HEK293 (cell line): Measurements from ENCODE around the gene PCDHGC5.

Source experiments
- CTCF ChIP-seq: fragments of 450-650 bp; formaldehyde crosslinking; IDR thresholded peaks from 2 replicates; pipeline ENCODE4 v1.5.1; 2016; ENCODE audit warnings: missing biosample characterization, missing genetic modification characterization
- EGR2 ChIP-seq: fragments of 450-650 bp; formaldehyde crosslinking; IDR thresholded peaks from 2 replicates; pipeline ENCODE4 v1.5.1; 2016; ENCODE audit warnings: low read depth, missing biosample characterization, missing genetic modification characterization
- REST ChIP-seq: fragments of 450-650 bp; formaldehyde crosslinking; IDR thresholded peaks from 2 replicates; pipeline ENCODE4 v1.5.1; 2016; ENCODE audit warnings: missing biosample characterization, missing genetic modification characterization
- ZNF416 ChIP-seq: fragments of 450-650 bp; formaldehyde crosslinking; IDR thresholded peaks from 2 replicates; pipeline ENCODE4 v1.5.1; 2016; ENCODE audit warnings: missing biosample characterization, missing genetic modification characterization
- ZNF433 ChIP-seq: fragments of 450-650 bp; formaldehyde crosslinking; IDR thresholded peaks from 2 replicates; pipeline ENCODE4 v1.5.1; 2016; ENCODE audit warnings: missing biosample characterization, missing genetic modification characterization, low read depth
- ZNF707 ChIP-seq: fragments of 450-650 bp; formaldehyde crosslinking; IDR thresholded peaks from 2 replicates; pipeline ENCODE4 v1.5.1; 2016; ENCODE audit warnings: missing biosample characterization, missing genetic modification characterization

- TF ChIP-seq CTCF (tag by site-specific recombination) (no peak), ZNF707 (no peak), REST (tag by site-specific recombination) (no peak), ZNF416 (no peak), ZNF433 (tag by site-specific recombination) (no peak), EGR2 (tag by site-specific recombination) (no peak)
Measured at GRCh38 chr5:141493500-141494422, 4.9 kb downstream of the PCDHGC5 start.
